Esophagus mucosa (tissue), 1 donor: ENCODE data around the gene USP40. TPM values are rescaled to one million over a fixed set of nuclear protein-coding genes. Genes with fewer than 3 reads are reported as not detected.

Source experiments
- total RNA-seq: library from RNA; stranded (reverse); gene quantifications from one replicate; pipeline ENCODE4 v1.2.4, GENCODE V29; 2023
- donor health status: DM: yes; HTN: yes; CAD: no.

The USP40 gene
- total RNA-seq, 1 donor from 2014 or later: 28.6 TPM

Other genes starting within 250 kb of the USP40 start
- 6.7 TPM for gene DGKD, start 212.3 kb downstream of the USP40 start, total RNA-seq
- gene UGT1A8, start 50.9 kb upstream of the USP40 start, total RNA-seq: 0.16 TPM
- gene UGT1A10, start 69.7 kb upstream of the USP40 start, total RNA-seq: 6.9 TPM
- 0.08 TPM for gene UGT1A9, start 105.1 kb upstream of the USP40 start, total RNA-seq
- gene UGT1A7, start 115.1 kb upstream of the USP40 start, total RNA-seq: 13.9 TPM
- gene UGT1A6, start 126.1 kb upstream of the USP40 start, total RNA-seq: 11.2 TPM
- gene UGT1A5, start 146.1 kb upstream of the USP40 start, total RNA-seq: 0.68 TPM
- 0.80 TPM for gene UGT1A4, start 152.0 kb upstream of the USP40 start, total RNA-seq
- gene UGT1A3, start 162.3 kb upstream of the USP40 start, total RNA-seq: 0.28 TPM
- gene UGT1A1, start 193.5 kb upstream of the USP40 start, total RNA-seq: 0.56 TPM
- 0.52 TPM for gene MROH2A, start 211.5 kb upstream of the USP40 start, total RNA-seq